ENCODE measurements around the gene AGAP1.

DNA sequence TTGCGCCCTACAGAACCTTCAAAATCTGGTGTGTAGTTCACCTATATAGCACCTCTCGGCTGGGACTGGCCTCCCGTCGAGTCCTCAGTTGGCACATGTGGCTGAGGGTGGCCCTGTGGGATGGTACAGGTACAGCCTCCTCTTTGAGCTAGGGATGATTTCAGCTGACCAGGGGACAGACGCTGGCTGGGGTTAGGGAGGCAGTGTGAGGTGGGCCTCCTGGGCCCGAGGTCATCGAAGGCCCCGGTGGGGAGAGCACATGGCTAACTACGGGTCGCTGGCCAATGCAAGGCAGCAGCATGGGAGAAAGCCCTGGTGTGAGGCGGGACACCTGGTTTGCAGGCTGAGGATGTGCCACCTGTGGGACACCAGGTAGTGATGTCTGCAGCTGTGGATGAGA lies 369.6 kb downstream of the AGAP1 start:
- TF ChIP-seq, protein P1, sequence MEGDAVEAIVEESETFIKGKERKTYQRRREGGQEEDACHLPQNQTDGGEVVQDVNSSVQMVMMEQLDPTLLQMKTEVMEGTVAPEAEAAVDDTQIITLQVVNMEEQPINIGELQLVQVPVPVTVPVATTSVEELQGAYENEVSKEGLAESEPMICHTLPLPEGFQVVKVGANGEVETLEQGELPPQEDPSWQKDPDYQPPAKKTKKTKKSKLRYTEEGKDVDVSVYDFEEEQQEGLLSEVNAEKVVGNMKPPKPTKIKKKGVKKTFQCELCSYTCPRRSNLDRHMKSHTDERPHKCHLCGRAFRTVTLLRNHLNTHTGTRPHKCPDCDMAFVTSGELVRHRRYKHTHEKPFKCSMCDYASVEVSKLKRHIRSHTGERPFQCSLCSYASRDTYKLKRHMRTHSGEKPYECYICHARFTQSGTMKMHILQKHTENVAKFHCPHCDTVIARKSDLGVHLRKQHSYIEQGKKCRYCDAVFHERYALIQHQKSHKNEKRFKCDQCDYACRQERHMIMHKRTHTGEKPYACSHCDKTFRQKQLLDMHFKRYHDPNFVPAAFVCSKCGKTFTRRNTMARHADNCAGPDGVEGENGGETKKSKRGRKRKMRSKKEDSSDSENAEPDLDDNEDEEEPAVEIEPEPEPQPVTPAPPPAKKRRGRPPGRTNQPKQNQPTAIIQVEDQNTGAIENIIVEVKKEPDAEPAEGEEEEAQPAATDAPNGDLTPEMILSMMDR (IDR thresholded peaks at IDR 0.05): no peak
- no peak for TF ChIP-seq POLR2A (IDR thresholded peaks at IDR 0.05)

Measured in thyroid gland (tissue), 4 donors.